Gastroesophageal sphincter (tissue), 3 donors: ENCODE measurements around the gene GFAP.

Experiments
- EP300 ChIP-seq: sonication (generic); formaldehyde crosslinking; IDR thresholded peaks from one replicate; pipeline ENCODE4 v1.6.1; 2017; ENCODE audit warnings: antibody characterized with exemption, mild to moderate bottlenecking
- TF ChIP-seq, protein P1 (sequence below), 4 experiments: fragments of 200-600 bp in 2 of 4; fragments of 450-650 bp in 2 of 4; sonication (generic) in 1 of 4; IDR thresholded peaks; one replicate each; pipeline ENCODE4 v1.5.1; 2017 to 2019; ENCODE audit warnings: antibody characterized with exemption in 4 of 4, mild to moderate bottlenecking in 2 of 4, moderate library complexity in 2 of 4

DNA sequence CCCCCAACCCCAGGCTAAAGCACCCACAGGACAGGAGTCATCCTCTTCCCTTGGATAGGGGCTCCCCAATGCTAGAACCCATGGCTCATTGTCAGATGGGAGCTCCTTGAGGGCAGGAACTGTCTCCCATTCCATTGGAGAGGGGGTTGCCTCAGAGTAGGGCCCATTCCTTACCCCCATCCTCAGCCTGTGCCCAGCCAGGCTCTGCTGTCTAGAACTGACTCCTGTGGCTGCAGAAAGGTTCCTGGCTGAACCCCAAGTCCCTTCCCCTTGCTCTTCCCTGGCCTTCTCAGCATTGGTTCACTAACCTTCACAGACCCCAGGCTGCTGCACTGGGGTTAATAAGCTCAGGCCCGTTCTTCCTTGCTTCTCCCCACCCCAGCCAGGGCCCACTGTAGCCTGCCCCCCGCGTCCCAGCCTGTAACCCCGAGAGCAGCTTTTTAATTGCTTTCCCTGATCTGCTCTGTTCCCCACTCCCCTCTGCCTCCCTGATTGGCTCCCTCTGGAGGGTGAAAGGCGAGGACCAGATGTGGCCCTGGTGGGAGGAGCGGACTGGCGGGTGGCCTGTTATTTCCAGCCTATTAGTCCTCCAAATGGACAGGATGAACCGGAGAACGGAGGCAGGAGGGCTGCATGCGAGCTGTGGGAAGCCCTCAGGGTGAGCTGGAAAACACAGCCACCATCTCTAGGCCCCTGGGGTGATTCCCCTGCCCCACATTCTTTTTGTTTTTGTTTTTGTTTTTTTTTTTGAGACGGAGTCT lies 6.0 kb upstream of the GFAP start:
- TF ChIP-seq, protein P1, sequence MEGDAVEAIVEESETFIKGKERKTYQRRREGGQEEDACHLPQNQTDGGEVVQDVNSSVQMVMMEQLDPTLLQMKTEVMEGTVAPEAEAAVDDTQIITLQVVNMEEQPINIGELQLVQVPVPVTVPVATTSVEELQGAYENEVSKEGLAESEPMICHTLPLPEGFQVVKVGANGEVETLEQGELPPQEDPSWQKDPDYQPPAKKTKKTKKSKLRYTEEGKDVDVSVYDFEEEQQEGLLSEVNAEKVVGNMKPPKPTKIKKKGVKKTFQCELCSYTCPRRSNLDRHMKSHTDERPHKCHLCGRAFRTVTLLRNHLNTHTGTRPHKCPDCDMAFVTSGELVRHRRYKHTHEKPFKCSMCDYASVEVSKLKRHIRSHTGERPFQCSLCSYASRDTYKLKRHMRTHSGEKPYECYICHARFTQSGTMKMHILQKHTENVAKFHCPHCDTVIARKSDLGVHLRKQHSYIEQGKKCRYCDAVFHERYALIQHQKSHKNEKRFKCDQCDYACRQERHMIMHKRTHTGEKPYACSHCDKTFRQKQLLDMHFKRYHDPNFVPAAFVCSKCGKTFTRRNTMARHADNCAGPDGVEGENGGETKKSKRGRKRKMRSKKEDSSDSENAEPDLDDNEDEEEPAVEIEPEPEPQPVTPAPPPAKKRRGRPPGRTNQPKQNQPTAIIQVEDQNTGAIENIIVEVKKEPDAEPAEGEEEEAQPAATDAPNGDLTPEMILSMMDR (IDR thresholded peaks at IDR 0.05) = no peak
- TF ChIP-seq EP300 = no peak
